Endothelial cell of hepatic sinusoid (primary cell): ENCODE data around the gene CLMP.

Source experiments
- in situ Hi-C: cut with HindIII; loops from 2 replicates; pipeline ENCODE4 v1.10.0; 2017; ENCODE audit warnings: low sequenced_read_pairs

The CLMP gene

DNA sequence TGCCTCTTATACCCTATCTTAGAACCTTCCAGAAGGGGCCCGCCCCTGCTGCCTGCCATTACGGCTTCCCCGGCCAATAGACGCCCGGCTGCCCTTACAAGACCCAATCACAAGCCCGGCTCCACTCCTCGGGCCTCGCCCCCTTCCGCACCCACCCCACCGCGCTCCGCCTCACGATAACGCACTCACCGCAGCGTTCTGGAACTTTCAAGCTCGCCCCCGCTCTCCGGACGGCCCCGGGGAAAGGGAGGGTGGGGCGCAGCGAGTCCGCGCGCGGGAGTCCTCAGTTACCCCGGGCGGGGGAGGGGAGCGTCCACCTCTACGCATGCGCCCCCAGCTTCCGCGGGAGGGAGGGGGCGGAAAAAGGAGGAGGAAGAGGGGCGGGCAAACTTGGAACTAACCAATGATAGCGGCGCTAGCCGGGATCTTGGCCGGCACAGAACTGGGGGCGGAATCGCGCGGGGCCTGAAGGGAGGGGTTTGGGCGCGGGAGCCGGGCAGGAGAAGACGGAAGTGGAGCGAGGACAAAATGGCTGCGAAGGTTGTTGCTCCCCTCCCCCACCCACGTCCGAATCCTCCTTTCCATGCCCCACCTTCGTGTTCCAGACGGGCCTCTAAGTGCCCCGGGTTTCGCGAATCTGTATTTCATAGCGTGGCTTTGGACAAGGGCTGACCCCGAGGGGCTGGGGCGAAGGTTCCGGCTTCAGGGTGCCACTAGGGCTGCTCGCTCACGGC, 132.7 kb downstream of the CLMP start:
- in situ Hi-C loops = no loop called here

GRCh38 chr11:123061403-123062157, 133.5 kb downstream of the CLMP start, which contains the start of gene HSPA8:
HSPA8 (minus strand) TSS chr11:123062136; CDS start chr11:123061324, 812 bp downstream.
- in situ Hi-C loops = no loop called here

- in situ Hi-C loops = no loop called here
These were observed 134.6 kb downstream of the CLMP start for GRCh38 chr11:123060277-123061000.

GRCh38 chr11:123059041-123059920, 135.8 kb downstream of the CLMP start:
- in situ Hi-C loops = loop anchor here (5.0 kb wide), 2 partner anchors 43 to 197 kb away; no protein-coding TSS in a partner anchor

DNA sequence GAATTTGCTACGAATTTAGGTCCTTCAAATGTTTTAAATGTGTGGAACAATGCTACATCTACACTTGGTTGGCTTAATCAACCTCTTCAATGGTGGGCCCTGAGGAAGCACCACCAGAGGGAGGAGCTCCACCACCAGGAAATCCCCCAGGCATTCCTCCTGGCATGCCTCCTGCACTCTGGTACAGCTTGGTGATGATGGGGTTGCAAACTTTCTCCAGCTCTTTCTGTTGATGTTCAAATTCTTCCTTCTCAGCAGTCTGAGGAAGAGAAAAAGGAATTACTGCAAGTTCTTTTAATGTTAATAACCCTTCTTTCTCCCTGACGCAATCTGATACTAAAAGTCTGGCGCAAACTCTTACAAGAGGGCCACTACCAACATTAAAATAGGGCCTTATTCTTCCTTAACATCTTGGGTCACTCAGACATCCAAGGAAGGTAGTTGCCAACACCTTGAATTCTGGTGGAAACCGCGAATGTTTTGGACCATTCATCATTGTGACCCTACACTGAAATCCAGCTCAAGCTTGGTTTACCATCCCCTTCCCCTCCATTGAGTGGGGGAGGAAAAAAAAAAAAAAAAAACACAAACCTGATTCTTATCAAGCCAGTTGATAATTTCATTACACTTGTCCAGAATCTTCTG, 137.3 kb downstream of the CLMP start:
- in situ Hi-C loops = loop anchor here (5.0 kb wide), 2 partner anchors 45 to 195 kb away; no protein-coding TSS in a partner anchor

GRCh38 chr11:123056835-123057491, 138.1 kb downstream of the CLMP start:
- in situ Hi-C loops = loop anchor here (5.0 kb wide), 2 partner anchors 45 to 195 kb away; no protein-coding TSS in a partner anchor

GRCh38 chr11:123055191-123055901, 139.7 kb downstream of the CLMP start:
- in situ Hi-C loops = loop anchor here (5.0 kb wide), 2 partner anchors 47 to 193 kb away; no protein-coding TSS in a partner anchor

GRCh38 chr11:123054301-123055065, 140.6 kb downstream of the CLMP start:
- in situ Hi-C loops = loop anchor here (5.0 kb wide), 2 partner anchors 48 to 192 kb away; no protein-coding TSS in a partner anchor

GRCh38 chr11:123052901-123053721, 141.9 kb downstream of the CLMP start:
- in situ Hi-C loops = no loop called here

DNA sequence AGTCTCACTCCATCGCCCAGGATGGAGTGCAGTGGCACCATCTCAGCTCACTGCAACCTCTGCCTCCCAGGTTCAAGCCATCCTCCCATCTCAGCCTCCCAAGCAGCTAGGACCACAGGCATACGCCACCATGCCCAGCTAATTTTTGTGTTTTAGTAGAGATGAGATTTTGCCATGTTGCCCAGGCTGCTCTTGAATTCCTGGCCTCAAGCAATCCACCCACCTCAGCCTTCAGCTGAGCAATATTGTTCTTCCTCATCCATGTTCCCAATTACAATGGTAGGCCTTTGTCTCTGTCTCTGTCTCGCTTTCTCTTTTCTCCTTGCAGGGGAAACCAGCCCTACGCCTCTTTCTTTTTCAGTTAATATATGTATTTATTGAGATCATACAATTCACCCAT, 143.4 kb downstream of the CLMP start:
- in situ Hi-C loops = no loop called here

DNA sequence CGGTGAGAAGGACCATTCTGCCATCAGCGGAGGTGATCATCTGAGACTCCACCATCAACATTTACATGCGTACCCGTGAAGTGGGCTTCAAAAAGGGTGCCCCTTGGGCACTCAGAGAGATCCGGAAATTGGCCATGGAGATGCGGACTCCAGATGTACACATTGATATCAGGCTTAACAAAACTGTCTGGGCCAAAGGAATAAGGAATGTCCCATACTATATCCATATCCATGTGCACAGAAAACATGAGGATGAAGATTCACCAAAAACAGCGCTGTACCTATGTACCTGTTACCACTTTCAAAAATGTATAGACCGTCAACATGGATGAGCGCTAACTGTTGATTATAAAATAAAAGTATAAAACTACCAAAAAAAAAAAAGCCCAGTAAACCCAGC, 143.9 kb downstream of the CLMP start:
- in situ Hi-C loops = no loop called here

DNA sequence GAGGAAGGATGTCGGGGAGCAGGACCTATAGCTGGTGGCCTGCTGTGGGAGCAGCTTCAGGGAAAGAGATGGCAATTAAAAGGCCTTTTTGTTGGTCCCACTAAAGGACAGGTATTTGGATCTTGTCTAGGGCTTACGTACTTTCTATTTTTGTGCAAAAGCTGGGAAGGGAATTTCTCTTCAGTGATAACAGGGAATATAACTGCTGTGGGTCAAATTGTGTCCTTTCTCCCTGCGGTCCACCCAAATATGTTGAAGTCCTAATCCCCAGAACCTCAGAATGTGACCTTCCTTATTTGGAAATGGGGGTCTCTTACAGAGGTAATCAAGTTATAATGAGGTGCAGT, 147.1 kb downstream of the CLMP start:
- in situ Hi-C loops = no loop called here

- in situ Hi-C loops = no loop called here
These were observed 147.6 kb downstream of the CLMP start for GRCh38 chr11:123047266-123047946.

- in situ Hi-C loops = no loop called here
These were observed 148.4 kb downstream of the CLMP start for GRCh38 chr11:123046473-123047259.

DNA sequence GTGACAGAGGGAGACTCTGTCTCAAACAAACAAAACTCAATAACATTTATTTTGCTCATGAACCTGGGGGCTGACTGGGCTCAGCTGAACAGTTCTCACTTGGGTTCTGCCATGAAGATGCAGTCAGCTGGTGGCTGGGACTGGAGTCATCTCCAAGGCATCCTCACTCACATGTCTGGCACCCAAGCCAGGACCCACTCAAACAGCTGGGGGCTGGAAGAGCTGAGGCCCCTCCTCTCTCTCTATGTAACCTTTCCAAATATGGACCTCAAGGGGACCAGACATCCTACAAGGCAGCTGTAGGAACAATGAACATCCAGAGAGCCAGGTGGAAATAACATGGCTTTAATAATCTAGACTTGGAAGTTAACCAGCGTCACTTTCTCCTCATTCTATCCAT, 149.9 kb downstream of the CLMP start:
- in situ Hi-C loops = no loop called here

- in situ Hi-C loops = no loop called here
These were observed 153.9 kb downstream of the CLMP start for GRCh38 chr11:123041185-123041584.
